ENCODE measurements around the gene CORO6.

DNA sequence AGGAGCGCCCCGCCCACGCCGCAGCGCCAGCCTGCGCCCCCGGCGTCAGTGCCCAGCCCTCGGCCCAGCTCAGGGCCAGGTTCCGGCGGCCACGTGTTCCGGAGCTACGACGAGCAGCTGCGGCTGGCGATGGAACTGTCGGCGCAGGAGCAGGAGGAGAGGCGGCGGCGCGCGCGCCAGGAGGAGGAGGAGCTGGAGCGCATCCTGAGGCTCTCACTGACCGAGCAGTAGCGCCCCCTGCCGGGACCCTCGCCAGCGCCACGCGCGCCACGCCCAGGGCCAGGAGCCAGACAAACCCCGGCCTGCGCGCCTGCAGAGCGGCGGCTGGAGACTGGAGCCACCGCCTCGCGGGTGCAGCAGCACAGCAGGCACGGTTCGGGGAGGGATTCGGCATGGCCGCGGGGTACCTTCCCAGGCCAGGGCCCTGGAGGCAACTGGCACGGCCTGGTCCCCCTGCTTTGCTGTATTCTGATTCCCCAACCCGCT lies 9.3 kb downstream of the CORO6 start:
- no peak for TF ChIP-seq POLR2A (IDR thresholded peaks at IDR 0.05)
- TF ChIP-seq CTCF (IDR thresholded peaks at IDR 0.05): peak; percentile 72 to 93 (median 88)
